ENCODE data around the gene SUFU.

SUFU gene

DNA sequence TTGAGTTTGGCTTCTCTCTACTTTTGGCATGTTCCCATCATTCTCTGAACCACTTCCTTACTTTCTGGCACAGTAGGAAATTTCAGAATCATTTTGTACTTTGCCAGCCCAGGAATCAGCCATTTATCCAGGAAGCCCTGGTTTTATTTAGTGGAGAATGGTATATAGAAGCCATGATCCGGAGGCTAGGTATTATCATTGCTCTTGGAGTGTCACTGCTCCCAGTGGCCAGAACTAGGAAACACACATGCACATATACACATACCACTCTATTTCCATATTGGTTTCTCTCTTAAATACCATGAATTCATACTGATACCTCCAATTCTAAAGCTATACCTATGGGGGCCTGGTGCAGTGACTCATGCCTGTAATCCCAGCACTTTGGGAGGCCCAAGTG, 36.3 kb downstream of the SUFU start:
- no peak for DNase-seq (ENCODE audit: low spot score)
- no peaks in the 10 kb centered on the region for H3K4me1 Mint-ChIP-seq (ENCODE audit: low read depth)
- H3K9me3 Mint-ChIP-seq: no peaks in the 10 kb centered on the region
- H3K27me3 Mint-ChIP-seq (ENCODE audit: low read depth): no peaks in the 10 kb centered on the region
- H3K36me3 Mint-ChIP-seq (ENCODE audit: low read depth): no peaks in the 10 kb centered on the region
- H3K27ac Mint-ChIP-seq: no peak overlapping the region
- H3K4me3 Mint-ChIP-seq: no peak overlapping the region

DNA sequence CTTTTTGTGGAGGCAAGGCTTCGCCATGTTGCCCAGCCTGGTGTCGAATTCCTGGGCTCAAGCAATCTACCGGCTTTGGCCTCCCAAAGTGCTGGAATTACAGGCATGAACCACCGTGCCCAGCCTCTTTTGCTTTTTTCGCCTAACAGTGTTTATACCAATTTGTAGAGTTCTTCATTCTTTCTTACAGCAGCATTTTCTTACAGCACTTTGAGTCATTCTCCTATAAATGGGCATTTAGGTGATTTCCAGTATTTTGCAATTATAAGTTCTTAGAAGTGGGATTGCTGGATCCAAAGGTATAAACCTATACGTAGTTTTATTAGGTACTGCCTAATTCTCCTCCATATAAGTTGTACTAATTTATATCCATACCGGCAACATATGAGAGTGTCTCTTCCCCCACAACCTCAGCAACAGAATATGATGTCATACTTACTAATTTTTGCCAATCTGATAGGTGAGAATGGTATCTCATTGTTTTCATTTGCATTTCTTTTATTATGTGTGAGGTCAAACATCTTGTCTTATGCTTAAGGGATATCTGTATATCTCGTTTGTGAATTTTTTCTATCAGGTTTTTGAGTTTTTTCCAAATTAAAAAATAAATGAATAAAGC, 39.1 kb downstream of the SUFU start:
- Mint-ChIP-seq H3K36me3 (ENCODE audit: low read depth) (no peaks in the 10 kb centered on the region), H3K27ac (no peak overlapping the region), H3K27me3 (ENCODE audit: low read depth) (no peaks in the 10 kb centered on the region), H3K4me1 (ENCODE audit: low read depth) (peaks cover 3% of the 10 kb centered on the region), H3K4me3 (no peak overlapping the region), H3K9me3 (no peaks in the 10 kb centered on the region)
- DNase-seq (ENCODE audit: low spot score): no peak

- no peak overlapping the region for H3K4me3 Mint-ChIP-seq
- peaks cover 3% of the 10 kb centered on the region for H3K4me1 Mint-ChIP-seq (ENCODE audit: low read depth)
- H3K36me3 Mint-ChIP-seq (ENCODE audit: low read depth): no peaks in the 10 kb centered on the region
- H3K27me3 Mint-ChIP-seq (ENCODE audit: low read depth): no peaks in the 10 kb centered on the region
- H3K27ac Mint-ChIP-seq: no peak overlapping the region
- DNase-seq (ENCODE audit: low spot score): no peak
- no peaks in the 10 kb centered on the region for H3K9me3 Mint-ChIP-seq
Measured at GRCh38 chr10:102545265-102545871, 41.6 kb downstream of the SUFU start.

DNA sequence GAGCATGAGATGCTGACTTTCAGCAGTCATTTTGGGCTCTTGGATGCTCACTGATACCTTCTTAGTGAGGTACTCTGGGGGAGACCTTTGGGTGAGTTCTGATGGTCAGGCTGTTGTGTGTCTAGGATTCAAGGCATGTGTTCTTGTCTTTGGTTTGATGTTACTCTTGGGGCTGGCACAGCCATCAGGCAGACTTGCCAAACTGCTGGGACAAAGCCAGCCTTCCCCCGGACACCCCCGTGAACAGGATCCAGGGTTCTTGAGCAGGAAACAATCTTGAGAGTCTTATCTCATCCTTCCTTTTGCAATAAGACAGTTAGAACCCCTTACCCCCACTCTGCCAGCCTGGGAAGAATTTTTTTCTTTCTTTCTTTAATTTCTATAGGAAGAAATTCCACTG, 42.2 kb downstream of the SUFU start:
- no peak overlapping the region for H3K27ac Mint-ChIP-seq
- DNase-seq (ENCODE audit: low spot score): no peak
- peaks cover 1% of the 10 kb centered on the region for H3K36me3 Mint-ChIP-seq (ENCODE audit: low read depth)
- no peaks in the 10 kb centered on the region for H3K9me3 Mint-ChIP-seq
- H3K4me1 Mint-ChIP-seq (ENCODE audit: low read depth): peaks cover 3% of the 10 kb centered on the region
- H3K27me3 Mint-ChIP-seq (ENCODE audit: low read depth): no peaks in the 10 kb centered on the region
- H3K4me3 Mint-ChIP-seq: no peak overlapping the region

DNA sequence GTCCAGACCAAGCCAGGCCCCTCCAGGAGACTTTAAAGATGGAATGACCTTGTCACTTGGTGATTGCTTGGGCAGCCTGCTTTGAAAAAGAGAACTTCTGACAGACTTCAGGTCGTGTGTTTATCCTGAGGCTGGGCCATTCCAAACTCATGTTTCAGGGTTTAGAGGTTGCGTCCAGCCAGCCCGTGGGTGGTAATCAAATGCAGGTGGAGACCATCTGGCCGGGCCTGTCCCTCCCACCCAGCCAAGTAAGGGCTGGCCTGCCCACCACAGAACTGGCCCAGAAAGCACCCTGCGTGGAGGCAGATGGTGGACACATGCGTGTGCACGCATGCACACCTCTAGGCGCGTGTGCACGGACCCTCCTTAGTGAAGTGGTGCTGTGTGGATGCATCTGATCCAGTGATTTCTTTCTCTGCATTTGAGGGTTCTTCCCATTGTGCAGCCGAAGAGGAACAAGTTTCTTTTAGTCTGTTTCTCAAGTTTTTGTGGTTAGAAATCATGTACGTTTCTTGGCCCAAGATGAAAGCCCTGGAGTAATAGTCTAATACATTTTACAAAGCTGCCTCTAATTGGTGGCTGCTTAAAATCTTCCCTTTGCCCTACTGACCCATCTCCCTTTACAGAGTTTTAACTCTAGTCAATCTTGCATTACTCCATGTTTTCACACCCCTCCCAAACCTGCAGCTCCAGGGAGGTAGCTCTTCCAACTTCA, 43.0 kb downstream of the SUFU start:
- H3K27me3 Mint-ChIP-seq (ENCODE audit: low read depth): no peaks in the 10 kb centered on the region
- no peak for DNase-seq (ENCODE audit: low spot score)
- H3K27ac Mint-ChIP-seq: no peak overlapping the region
- peaks cover 3% of the 10 kb centered on the region for H3K4me1 Mint-ChIP-seq (ENCODE audit: low read depth)
- H3K36me3 Mint-ChIP-seq (ENCODE audit: low read depth): peaks cover 3% of the 10 kb centered on the region
- no peak overlapping the region for H3K4me3 Mint-ChIP-seq
- no peaks in the 10 kb centered on the region for H3K9me3 Mint-ChIP-seq

GRCh38 chr10:102549549-102549948, 45.8 kb downstream of the SUFU start:
- DNase-seq (ENCODE audit: low spot score): no peak
- H3K36me3 Mint-ChIP-seq (ENCODE audit: low read depth): peaks cover 10% of the 10 kb centered on the region
- H3K27me3 Mint-ChIP-seq (ENCODE audit: low read depth): no peaks in the 10 kb centered on the region
- no peak overlapping the region for H3K27ac Mint-ChIP-seq
- H3K4me1 Mint-ChIP-seq (ENCODE audit: low read depth): peaks cover 5% of the 10 kb centered on the region
- H3K4me3 Mint-ChIP-seq: no peak overlapping the region
- no peaks in the 10 kb centered on the region for H3K9me3 Mint-ChIP-seq

GRCh38 chr10:102550636-102551210, 47.0 kb downstream of the SUFU start:
- Mint-ChIP-seq H3K36me3 (ENCODE audit: low read depth) (peaks cover 11% of the 10 kb centered on the region), H3K4me3 (no peak overlapping the region), H3K9me3 (no peaks in the 10 kb centered on the region), H3K27me3 (ENCODE audit: low read depth) (no peaks in the 10 kb centered on the region), H3K27ac (no peak overlapping the region), H3K4me1 (ENCODE audit: low read depth) (peaks cover 5% of the 10 kb centered on the region)
- DNase-seq (ENCODE audit: low spot score): no peak

DNA sequence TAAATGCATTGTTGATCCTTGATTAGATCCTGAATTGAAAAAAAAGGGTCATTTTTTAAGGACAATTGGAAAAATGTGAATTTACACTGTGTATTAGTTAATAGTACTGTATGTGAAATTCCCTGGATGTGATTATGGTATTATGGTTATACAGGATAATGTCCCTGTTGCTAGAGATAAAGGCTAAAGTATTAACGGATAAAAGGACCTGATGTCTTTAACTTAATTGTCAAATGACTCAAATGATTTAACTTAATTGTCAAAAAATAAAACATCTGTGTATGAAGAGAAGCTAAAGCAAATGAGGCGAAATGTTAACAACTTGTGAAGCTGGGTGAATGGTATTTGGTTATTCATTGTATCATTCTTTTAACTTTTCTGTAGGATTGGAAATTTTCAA, 48.8 kb downstream of the SUFU start:
- Mint-ChIP-seq H3K4me1 (ENCODE audit: low read depth) (peaks cover 2% of the 10 kb centered on the region), H3K36me3 (ENCODE audit: low read depth) (peaks cover 11% of the 10 kb centered on the region), H3K27ac (no peak overlapping the region), H3K9me3 (no peaks in the 10 kb centered on the region), H3K27me3 (ENCODE audit: low read depth) (no peaks in the 10 kb centered on the region), H3K4me3 (no peak overlapping the region)
- no peak for DNase-seq (ENCODE audit: low spot score)

GRCh38 chr10:102553771-102554170, 50.0 kb downstream of the SUFU start:
- Mint-ChIP-seq H3K27ac (no peak overlapping the region), H3K36me3 (ENCODE audit: low read depth) (peaks cover 11% of the 10 kb centered on the region), H3K27me3 (ENCODE audit: low read depth) (no peaks in the 10 kb centered on the region), H3K4me3 (no peak overlapping the region), H3K4me1 (ENCODE audit: low read depth) (peaks cover 2% of the 10 kb centered on the region), H3K9me3 (no peaks in the 10 kb centered on the region)
- DNase-seq (ENCODE audit: low spot score): no peak

- Mint-ChIP-seq H3K27me3 (ENCODE audit: low read depth) (no peaks in the 10 kb centered on the region), H3K36me3 (ENCODE audit: low read depth) (peaks cover 11% of the 10 kb centered on the region), H3K9me3 (no peaks in the 10 kb centered on the region), H3K4me1 (ENCODE audit: low read depth) (peaks cover 2% of the 10 kb centered on the region), H3K27ac (no peak overlapping the region), H3K4me3 (no peak overlapping the region)
- DNase-seq (ENCODE audit: low spot score): no peak
Measured at GRCh38 chr10:102554531-102554930, 50.8 kb downstream of the SUFU start.

GRCh38 chr10:102555781-102556328, 52.1 kb downstream of the SUFU start:
- peaks cover 11% of the 10 kb centered on the region for H3K36me3 Mint-ChIP-seq (ENCODE audit: low read depth)
- no peak overlapping the region for H3K27ac Mint-ChIP-seq
- H3K9me3 Mint-ChIP-seq: no peaks in the 10 kb centered on the region
- no peaks in the 10 kb centered on the region for H3K27me3 Mint-ChIP-seq (ENCODE audit: low read depth)
- no peak overlapping the region for H3K4me3 Mint-ChIP-seq
- H3K4me1 Mint-ChIP-seq (ENCODE audit: low read depth): peaks cover 2% of the 10 kb centered on the region
- DNase-seq (ENCODE audit: low spot score): no peak

DNA sequence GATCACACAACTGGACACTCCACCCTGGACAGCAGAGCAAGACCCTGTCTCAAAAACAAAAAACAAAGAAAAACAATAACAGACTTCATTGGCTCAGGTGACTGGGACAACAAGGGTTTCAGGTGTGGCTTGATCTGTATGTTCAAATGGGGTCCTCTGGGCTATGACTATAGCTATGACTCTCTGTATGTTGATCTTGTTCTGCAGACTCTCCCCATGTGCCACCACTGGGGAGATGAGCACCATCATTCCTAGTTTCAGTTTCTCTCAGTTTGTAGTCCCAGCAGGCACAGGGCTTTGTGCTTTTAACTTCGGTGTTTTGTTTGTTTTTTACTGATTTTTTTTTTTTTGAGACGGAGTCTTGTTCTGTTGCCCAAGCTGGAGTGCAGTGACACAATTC, 53.8 kb downstream of the SUFU start:
- no peak for DNase-seq (ENCODE audit: low spot score)
- Mint-ChIP-seq H3K4me1 (ENCODE audit: low read depth) (peaks cover 2% of the 10 kb centered on the region), H3K36me3 (ENCODE audit: low read depth) (peaks cover 3% of the 10 kb centered on the region), H3K27me3 (ENCODE audit: low read depth) (no peaks in the 10 kb centered on the region), H3K27ac (no peak overlapping the region), H3K4me3 (no peak overlapping the region), H3K9me3 (no peaks in the 10 kb centered on the region)

GRCh38 chr10:102559764-102560163, 56.0 kb downstream of the SUFU start:
- DNase-seq (ENCODE audit: low spot score): no peak
- no peaks in the 10 kb centered on the region for H3K4me1 Mint-ChIP-seq (ENCODE audit: low read depth)
- no peaks in the 10 kb centered on the region for H3K36me3 Mint-ChIP-seq (ENCODE audit: low read depth)
- H3K9me3 Mint-ChIP-seq: no peaks in the 10 kb centered on the region
- no peaks in the 10 kb centered on the region for H3K27me3 Mint-ChIP-seq (ENCODE audit: low read depth)
- H3K27ac Mint-ChIP-seq: no peak overlapping the region
- no peak overlapping the region for H3K4me3 Mint-ChIP-seq

DNA sequence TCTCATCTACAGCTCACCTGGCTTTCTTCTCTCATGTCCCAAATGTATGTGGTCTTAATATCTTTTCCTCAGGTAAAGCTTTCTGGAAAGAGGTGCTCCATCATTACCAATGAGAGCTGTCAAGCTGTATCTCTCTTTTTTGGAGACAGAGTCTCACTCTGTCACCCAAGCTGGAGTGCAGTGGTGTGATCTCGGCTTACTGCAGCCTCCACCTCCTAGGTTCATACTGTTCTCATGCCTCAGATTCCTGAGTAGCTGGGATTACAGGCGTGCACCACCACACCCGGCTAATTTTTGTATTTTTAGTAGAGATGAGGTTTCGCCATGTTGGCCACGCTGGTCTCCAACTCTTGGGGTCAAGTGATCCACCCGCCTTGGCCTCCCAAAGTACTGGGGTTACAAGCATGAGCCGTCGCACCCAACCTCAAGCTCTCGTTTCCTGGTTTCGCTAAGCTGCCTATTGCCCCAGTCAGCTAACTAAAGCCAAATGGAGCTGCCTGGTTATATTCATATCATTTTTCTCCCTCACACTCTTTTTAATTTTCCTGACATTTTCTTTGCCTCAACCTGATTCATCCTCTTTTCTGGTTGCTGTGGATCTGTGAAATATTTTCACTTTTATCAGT, 60.5 kb downstream of the SUFU start:
- Mint-ChIP-seq H3K27ac (no peak overlapping the region), H3K27me3 (ENCODE audit: low read depth) (no peaks in the 10 kb centered on the region), H3K36me3 (ENCODE audit: low read depth) (no peaks in the 10 kb centered on the region), H3K4me1 (ENCODE audit: low read depth) (no peaks in the 10 kb centered on the region), H3K4me3 (no peak overlapping the region), H3K9me3 (no peaks in the 10 kb centered on the region)
- DNase-seq (ENCODE audit: low spot score): no peak
